Osteoblast (primary cell): Measurements from ENCODE around the gene SEC24D. TPM values are rescaled to one million over a fixed set of nuclear protein-coding genes. Genes with fewer than 3 reads are reported as not detected.
A peak's percentile ranks its signal among the peaks of the same experiment; 100 is the strongest.

Source experiments
- DNase-seq: peaks from one replicate; pipeline ENCODE4 v3.0.0; 2011; ENCODE audit warnings: low spot score, mixed read lengths; ENCODE audit not compliant: insufficient read length; ENCODE audit errors: missing footprints
- H2AFZ ChIP-seq: 2 replicates; pipeline ENCODE4 v1.6.0; 2011; ENCODE audit warnings: mild to moderate bottlenecking, low read length
- H3K27ac ChIP-seq: 2 replicates; pipeline ENCODE4 v1.5.1; 2011; ENCODE audit warnings: mild to moderate bottlenecking, low read depth, low read length, moderate library complexity
- H3K27me3 ChIP-seq: 2 replicates; pipeline ENCODE4 v1.6.0; 2012; ENCODE audit warnings: mild to moderate bottlenecking, control low read depth, inconsistent platforms, low read length, moderate library complexity; ENCODE audit not compliant: insufficient read depth
- H3K36me3 ChIP-seq: 2 replicates; pipeline ENCODE4 v1.5.1; 2011; ENCODE audit warnings: mild to moderate bottlenecking, low read length, control low read depth, moderate library complexity; ENCODE audit not compliant: insufficient read depth
- H3K4me1 ChIP-seq: 2 replicates; pipeline ENCODE4 v1.5.1; 2011; ENCODE audit warnings: mild to moderate bottlenecking, low read length, control low read depth, moderate library complexity; ENCODE audit not compliant: insufficient read depth
- H3K4me2 ChIP-seq: 2 replicates; pipeline ENCODE4 v1.6.0; 2011; ENCODE audit warnings: mild to moderate bottlenecking, low read length; ENCODE audit not compliant: insufficient read depth
- H3K4me3 ChIP-seq: fragments of 200-600 bp; sonication (generic); 3 replicates; pipeline ENCODE4 v1.5.1; 2012; ENCODE audit warnings: mild to moderate bottlenecking, low read length, inconsistent platforms; ENCODE audit not compliant: insufficient read depth
- H3K79me2 ChIP-seq: 2 replicates; pipeline ENCODE4 v1.6.0; 2012; ENCODE audit warnings: mild to moderate bottlenecking, low read length, control low read depth, inconsistent platforms; ENCODE audit not compliant: insufficient read depth
- H3K9me3 ChIP-seq: 2 replicates; pipeline ENCODE4 v1.5.1; 2011; ENCODE audit warnings: low read depth, low read length, control low read depth
- H4K20me1 ChIP-seq: 2 replicates; pipeline ENCODE4 v1.6.0; 2012; ENCODE audit warnings: mild to moderate bottlenecking, low read length, control low read depth; ENCODE audit not compliant: insufficient read depth
- CTCF ChIP-seq: IDR thresholded peaks from 2 replicates; pipeline ENCODE4 v1.5.1; 2011; ENCODE audit warnings: mild to moderate bottlenecking, low read depth, low read length, moderate library complexity; ENCODE audit errors: extremely low read depth
- total RNA-seq: library from RNA; depleted of rRNA; stranded (reverse); fragments of >200 nt; gene quantifications from 2 replicates; pipeline ENCODE4 v1.2.3, GENCODE V29; 2012

Gene SEC24D
- total RNA-seq, 1 donor = 116 TPM

GRCh38 chr4:118734491-118735205 lies 101.3 kb downstream of the SEC24D start:
- Histone ChIP-seq H3K27me3 (no peaks in the 10 kb centered on the region), H4K20me1 (peaks cover 14% of the 10 kb centered on the region), H3K9me3 (no peaks in the 10 kb centered on the region), H3K4me2 (no peak overlapping the region), H2AFZ (no peak overlapping the region), H3K27ac (peak overlapping the region; percentile 39), H3K4me3 (no peak overlapping the region), H3K4me1 (peaks cover 35% of the 10 kb centered on the region), H3K79me2 (peaks cover 20% of the 10 kb centered on the region), H3K36me3 (peaks cover 89% of the 10 kb centered on the region)
- no peak for DNase-seq
- no peak for TF ChIP-seq CTCF

GRCh38 chr4:118732591-118733330 lies 103.2 kb downstream of the SEC24D start:
- H3K4me2 ChIP-seq = peak overlapping the region; percentile 8
- H3K79me2 ChIP-seq = peaks cover 5% of the 10 kb centered on the region
- no peaks in the 10 kb centered on the region for H3K27me3 ChIP-seq
- peak overlapping the region; percentile 49 for H3K27ac ChIP-seq
- H2AFZ ChIP-seq = no peak overlapping the region
- no peak overlapping the region for H3K4me3 ChIP-seq
- peaks cover 42% of the 10 kb centered on the region for H3K4me1 ChIP-seq
- peak; percentile 30 for DNase-seq
- H3K36me3 ChIP-seq = peaks cover 88% of the 10 kb centered on the region
- H3K9me3 ChIP-seq = no peaks in the 10 kb centered on the region
- no peak for TF ChIP-seq CTCF
- peaks cover 19% of the 10 kb centered on the region for H4K20me1 ChIP-seq

- peaks cover 13% of the 10 kb centered on the region for H3K79me2 ChIP-seq
- TF ChIP-seq CTCF = no peak
- DNase-seq = no peak
These were observed 105.2 kb downstream of the SEC24D start for GRCh38 chr4:118730683-118731082.

More at GRCh38 chr4:118730683-118731082, 105.2 kb downstream of the SEC24D start:
- H3K27me3 ChIP-seq = no peaks in the 10 kb centered on the region
- H4K20me1 ChIP-seq = peaks cover 21% of the 10 kb centered on the region
- H3K4me2 ChIP-seq = peak overlapping the region; percentile 3
- H2AFZ ChIP-seq = no peak overlapping the region
- peaks cover 42% of the 10 kb centered on the region for H3K4me1 ChIP-seq
- H3K4me3 ChIP-seq = no peak overlapping the region
- no peaks in the 10 kb centered on the region for H3K9me3 ChIP-seq
- H3K36me3 ChIP-seq = peaks cover 88% of the 10 kb centered on the region
- peak overlapping the region; percentile 72 for H3K27ac ChIP-seq
